B cell (primary cell): ENCODE measurements around the gene CAVIN2. TPM values are rescaled to one million over a fixed set of nuclear protein-coding genes. Genes with fewer than 3 reads are reported as not detected.

ENCODE experiments used
- ATAC-seq: fragments of 200-7000 bp; cut with Tn5 transposase; one replicate; pipeline ENCODE4 v1.10.0; 2021; ENCODE audit warnings: low read depth, mild to moderate bottlenecking, moderate number of reproducible peaks, moderate library complexity
- CTCF ChIA-PET: fragments of 350-600 bp; sonication (Branson Sonifier 250); formaldehyde crosslinking; loops from one replicate; lab custom pipeline; 2021; ENCODE audit warnings: antibody characterized with exemption, inconsistent platforms; lab: Charles Lee
- POLR2A ChIA-PET: fragments of 350-600 bp; sonication (Branson Sonifier 250); formaldehyde crosslinking; loops from one replicate; lab custom pipeline; 2021; ENCODE audit warnings: antibody characterized with exemption; lab: Charles Lee
- DNase-seq: peaks from one replicate; pipeline ENCODE4 v3.0.0; 2013
- H2AFZ ChIP-seq: 2 replicates; pipeline ENCODE4 v1.6.1; 2012; ENCODE audit warnings: mild to moderate bottlenecking, low read depth, low read length; ENCODE audit not compliant: insufficient read depth, poor library complexity, severe bottlenecking
- H3K27ac ChIP-seq, 2 donors: 1 replicate in 1 of 2; 2 replicates in 1 of 2; pipeline ENCODE4 v1.5.1; 2012 to 2013; ENCODE audit warnings: low read length in 2 of 2, mild to moderate bottlenecking in 2 of 2, moderate library complexity in 1 of 2
- H3K27me3 ChIP-seq, 4 experiments: fragments of 200-600 bp in 1 of 4; sonication (generic) in 1 of 4; replicated peaks in 1 of 4; 1 replicate in 2 of 4; 2 replicates in 2 of 4; pipeline versions ENCODE4 v1.6.1 to v1.7.0; 2013 to 2016; ENCODE audit warnings: low read length in 3 of 4, mild to moderate bottlenecking in 2 of 4, mixed read lengths in 1 of 4, moderate library complexity in 1 of 4; ENCODE audit not compliant: insufficient read depth in 4 of 4, control insufficient read depth in 3 of 4; ENCODE audit errors: control extremely low read depth in 1 of 4
- H3K36me3 ChIP-seq, 2 experiments: replicated peaks in 1 of 2; 1 replicate in 1 of 2; 2 replicates in 1 of 2; pipeline versions ENCODE4 v1.6.1 to v1.7.1; 2013; ENCODE audit warnings: low read length in 1 of 2; ENCODE audit not compliant: insufficient read depth in 2 of 2, control insufficient read depth in 1 of 2; ENCODE audit errors: control extremely low read depth in 1 of 2, extremely low read depth in 1 of 2
- H3K4me1 ChIP-seq, 2 donors: fragments of 200-600 bp in 1 of 2; sonication (generic) in 1 of 2; 1 replicate in 1 of 2; 2 replicates in 1 of 2; pipeline versions ENCODE4 v1.5.1 to v1.6.1; 2013 to 2017; ENCODE audit warnings: low read length in 2 of 2; ENCODE audit not compliant: control insufficient read depth in 2 of 2, insufficient read depth in 2 of 2
- H3K4me2 ChIP-seq: replicated peaks from 2 replicates; pipeline ENCODE3; 2012; ENCODE audit warnings: mild to moderate bottlenecking, low read depth, low read length; ENCODE audit not compliant: poor library complexity, severe bottlenecking
- H3K4me3 ChIP-seq, 5 experiments: fragments of 200-600 bp in 1 of 5; sonication (generic) in 1 of 5; 1 replicate in 3 of 5; 2 replicates in 2 of 5; pipeline versions ENCODE4 v1.5.1 to v1.7.0; 2011 to 2016; ENCODE audit warnings: low read length in 4 of 5, mild to moderate bottlenecking in 4 of 5, low read depth in 2 of 5, control low read depth in 1 of 5, moderate library complexity in 1 of 5; ENCODE audit not compliant: insufficient read depth in 1 of 5; ENCODE audit errors: control extremely low read depth in 1 of 5, extremely low read depth in 1 of 5
- H3K79me2 ChIP-seq: fragments of 200-600 bp; sonication (generic); one replicate; pipeline ENCODE4 v1.6.0; 2016; ENCODE audit warnings: low read length; ENCODE audit not compliant: control insufficient read depth, insufficient read depth
- H3K9ac ChIP-seq: fragments of 200-600 bp; sonication (generic); 2 replicates; pipeline ENCODE4 v1.6.1; 2017; ENCODE audit warnings: mild to moderate bottlenecking, low read length, moderate library complexity
- H3K9me3 ChIP-seq, 3 donors: one replicate each; pipeline versions ENCODE4 v1.6.1 to v1.7.1; 2013; ENCODE audit warnings: low read length in 2 of 3; ENCODE audit not compliant: control insufficient read depth in 2 of 3, insufficient read depth in 1 of 3; ENCODE audit errors: control extremely low read depth in 1 of 3
- H4K20me1 ChIP-seq: 2 replicates; pipeline ENCODE4 v1.6.0; 2012; ENCODE audit warnings: mild to moderate bottlenecking, low read length; ENCODE audit not compliant: insufficient read depth, control insufficient read depth, poor library complexity, severe bottlenecking
- H3K27ac Mint-ChIP-seq: one replicate; pipeline ENCODE4 v1.8.0; 2021; ENCODE audit warnings: mixed read lengths
- H3K27me3 Mint-ChIP-seq: one replicate; pipeline ENCODE4 v1.8.0; 2021; ENCODE audit warnings: mixed read lengths
- H3K4me1 Mint-ChIP-seq: one replicate; pipeline ENCODE4 v1.8.0; 2021; ENCODE audit warnings: mixed read lengths
- H3K4me3 Mint-ChIP-seq: one replicate; pipeline ENCODE4 v1.8.0; 2021; ENCODE audit warnings: mixed read lengths
- H3K9me3 Mint-ChIP-seq: one replicate; pipeline ENCODE4 v1.8.0; 2022; ENCODE audit warnings: mixed read lengths; ENCODE audit not compliant: insufficient read depth
- CTCF ChIP-seq: fragments of 200-600 bp; IDR thresholded peaks from one replicate; pipeline ENCODE4 v1.8.0; 2022; ENCODE audit warnings: antibody characterized with exemption, mild to moderate bottlenecking
- EZH2 ChIP-seq: IDR thresholded peaks from 2 replicates; pipeline ENCODE4 v1.6.1; 2012; ENCODE audit warnings: borderline replicate concordance, low read depth, mild to moderate bottlenecking, moderate library complexity, low read length; ENCODE audit not compliant: insufficient read depth, poor library complexity, severe bottlenecking
- WGBS: methylation state at CpG from one replicate; pipeline ENCODE4 v1.1.5; 2013; ENCODE audit warnings: missing lambda C conversion rate; ENCODE audit not compliant: insufficient coverage; 5-methylcytosine and 5-hydroxymethylcytosine counted together
- intact Hi-C: fragments of 100-400 bp; cut with micrococcal nuclease; formaldehyde crosslinking; loops from one replicate; pipeline ENCODE4 v1.10.0; 2022
- polyA plus RNA-seq: library from polyadenylated mRNA; depleted of rRNA; stranded (reverse); fragments of >200 nt; gene quantifications from 2 replicates; pipeline ENCODE4 v1.2.3, GENCODE V29; 2012
- total RNA-seq, 2 donors: library from RNA; stranded (reverse); fragments of 120-200 nt in 1 of 2; gene quantifications; 1 replicate in 1 of 2; 2 replicates in 1 of 2; pipeline versions ENCODE4 v1.2.3 to v1.2.4, GENCODE V29; 2013 to 2022

Gene CAVIN2
- total and polyA plus RNA-seq, 2 donors (not counting 1 experiment from before 2014, with no cell fraction given) = 0.15 TPM; not detected in 1

GRCh38 chr2:191889931-191890330 is 43.0 kb upstream of the CAVIN2 start:
- TF ChIP-seq CTCF = no peak
- TF ChIP-seq EZH2 = no peak
- Histone ChIP-seq H3K27ac (no peak overlapping the region), H3K9me3 (peaks cover 0 to 1% (median 0%) of the 10 kb centered on the region in 3 donors), H3K4me3 (no peak overlapping the region), H3K4me1 (no peaks in the 10 kb centered on the region), H3K79me2 (no peaks in the 10 kb centered on the region), H3K4me2 (no peak overlapping the region), H3K36me3 (no peaks in the 10 kb centered on the region), H4K20me1 (no peaks in the 10 kb centered on the region), H2AFZ (no peak overlapping the region), H3K9ac (no peak overlapping the region), H3K27me3 (no peaks in the 10 kb centered on the region)
- intact Hi-C loops = no loop called here
- WGBS = no CpG with 5 or more reads among the region's 2 CpGs
- H3K9me3 Mint-ChIP-seq = no peaks in the 10 kb centered on the region
- CTCF ChIA-PET = no interaction called here
- no peak overlapping the region for H3K27ac Mint-ChIP-seq
- no peak overlapping the region for H3K4me3 Mint-ChIP-seq
- ATAC-seq (no peak), DNase-seq (no peak)
- H3K4me1 Mint-ChIP-seq = no peaks in the 10 kb centered on the region
- no peaks in the 10 kb centered on the region for H3K27me3 Mint-ChIP-seq
- POLR2A ChIA-PET = no interaction called here

- H3K27me3 Mint-ChIP-seq = no peaks in the 10 kb centered on the region
- H3K79me2 ChIP-seq = no peaks in the 10 kb centered on the region
- TF ChIP-seq CTCF = no peak
- no peak for TF ChIP-seq EZH2
- ATAC-seq (no peak), DNase-seq (no peak)
- H3K4me2 ChIP-seq = no peak overlapping the region
- intact Hi-C loops = no loop called here
- H3K36me3 ChIP-seq = no peaks in the 10 kb centered on the region
- H3K4me1 Mint-ChIP-seq = no peaks in the 10 kb centered on the region
- no peak overlapping the region for H3K27ac ChIP-seq
- H3K9me3 ChIP-seq = no peaks in the 10 kb centered on the region
- H3K9ac ChIP-seq = no peak overlapping the region
- H3K4me3 ChIP-seq = no peak overlapping the region
- CTCF ChIA-PET = no interaction called here
- H3K27me3 ChIP-seq = no peaks in the 10 kb centered on the region
- no peak overlapping the region for H3K27ac Mint-ChIP-seq
- POLR2A ChIA-PET = no interaction called here
- no peaks in the 10 kb centered on the region for H3K4me1 ChIP-seq
- no peak overlapping the region for H2AFZ ChIP-seq
- 100% methylated on average over 1 of the region's 3 CpGs for WGBS
- no peak overlapping the region for H3K4me3 Mint-ChIP-seq
- no peaks in the 10 kb centered on the region for H4K20me1 ChIP-seq
- no peaks in the 10 kb centered on the region for H3K9me3 Mint-ChIP-seq
Measured at GRCh38 chr2:191888400-191889166, 41.7 kb upstream of the CAVIN2 start.
